Trophoblast cell (in vitro differentiated cells and primary cell): ENCODE results near the gene SLC10A4.

Source experiments
- DNase-seq, 2 donors: peaks; one replicate each; pipeline ENCODE4 v3.0.0-alpha.2; 2016
- H2AFZ ChIP-seq: 2 replicates; pipeline ENCODE4 v1.6.1; 2013; ENCODE audit warnings: low read length, moderate library complexity, mild to moderate bottlenecking; ENCODE audit not compliant: insufficient read depth, poor library complexity
- H2AK5ac ChIP-seq: 2 replicates; pipeline ENCODE4 v1.6.1; 2013; ENCODE audit warnings: mild to moderate bottlenecking, low read length
- H2BK120ac ChIP-seq: 2 replicates; pipeline ENCODE4 v1.6.1; 2013; ENCODE audit warnings: low read length, mild to moderate bottlenecking, moderate library complexity; ENCODE audit not compliant: insufficient read depth, poor library complexity
- H2BK12ac ChIP-seq: 2 replicates; pipeline ENCODE4 v1.6.1; 2013; ENCODE audit warnings: mild to moderate bottlenecking, low read length, moderate library complexity
- H2BK5ac ChIP-seq: 2 replicates; pipeline ENCODE4 v1.6.1; 2013; ENCODE audit warnings: low read length, low read depth, moderate library complexity, mild to moderate bottlenecking; ENCODE audit not compliant: poor library complexity
- H3K14ac ChIP-seq: 2 replicates; pipeline ENCODE4 v1.6.1; 2013; ENCODE audit warnings: mild to moderate bottlenecking, low read length
- H3K18ac ChIP-seq: 2 replicates; pipeline ENCODE4 v1.6.1; 2013; ENCODE audit warnings: mild to moderate bottlenecking, low read length
- H3K23ac ChIP-seq: 2 replicates; pipeline ENCODE4 v1.6.1; 2013; ENCODE audit warnings: low read length
- H3K27ac ChIP-seq: 2 replicates; pipeline ENCODE4 v1.5.1; 2013; ENCODE audit warnings: low read depth, mild to moderate bottlenecking, inconsistent platforms, low read length, moderate library complexity
- H3K27me3 ChIP-seq: 2 replicates; pipeline ENCODE4 v1.6.1; 2013; ENCODE audit warnings: inconsistent platforms, mild to moderate bottlenecking, low read length, moderate library complexity; ENCODE audit not compliant: insufficient read depth
- H3K36me3 ChIP-seq, 2 experiments: 1 replicate in 1 of 2; 2 replicates in 1 of 2; pipeline ENCODE4 v1.6.1; 2013; ENCODE audit warnings: low read length in 2 of 2, mild to moderate bottlenecking in 2 of 2, moderate library complexity in 1 of 2; ENCODE audit not compliant: insufficient read depth in 2 of 2, control insufficient read depth in 1 of 2
- H3K4ac ChIP-seq: 2 replicates; pipeline ENCODE4 v1.6.1; 2013; ENCODE audit warnings: low read depth, mild to moderate bottlenecking, low read length, moderate library complexity
- H3K4me1 ChIP-seq, 2 experiments: 1 replicate in 1 of 2; 2 replicates in 1 of 2; pipeline ENCODE4 v1.6.1; 2013; ENCODE audit warnings: low read length in 2 of 2, mild to moderate bottlenecking in 2 of 2, moderate library complexity in 1 of 2; ENCODE audit not compliant: insufficient read depth in 2 of 2, control insufficient read depth in 1 of 2
- H3K4me2 ChIP-seq: 2 replicates; pipeline ENCODE4 v1.6.1; 2013; ENCODE audit warnings: inconsistent platforms, mild to moderate bottlenecking, low read length, moderate library complexity
- H3K4me3 ChIP-seq: 2 replicates; pipeline ENCODE4 v1.5.1; 2013; ENCODE audit warnings: mild to moderate bottlenecking, low read depth, low read length, inconsistent platforms
- H3K79me1 ChIP-seq: one replicate; pipeline ENCODE4 v1.6.1; 2013; ENCODE audit warnings: low read length
- H3K79me2 ChIP-seq: 2 replicates; pipeline ENCODE4 v1.6.1; 2013; ENCODE audit warnings: low read length, mild to moderate bottlenecking; ENCODE audit not compliant: control insufficient read depth, insufficient read depth, poor library complexity
- H3K9ac ChIP-seq: 2 replicates; pipeline ENCODE4 v1.6.1; 2013; ENCODE audit warnings: mild to moderate bottlenecking, low read length
- H3K9me3 ChIP-seq: 2 replicates; pipeline ENCODE4 v1.6.1; 2013; ENCODE audit warnings: low read depth, mild to moderate bottlenecking, control low read depth, inconsistent platforms, low read length; ENCODE audit not compliant: insufficient read depth
- H4K12ac ChIP-seq: 2 replicates; pipeline ENCODE4 v1.6.1; 2013; ENCODE audit warnings: low read depth, mild to moderate bottlenecking, low read length, moderate library complexity
- H4K8ac ChIP-seq: 2 replicates; pipeline ENCODE4 v1.6.1; 2013; ENCODE audit warnings: low read depth, mild to moderate bottlenecking, low read length, moderate library complexity
- H4K91ac ChIP-seq: one replicate; pipeline ENCODE4 v1.6.1; 2013; ENCODE audit warnings: low read depth, mild to moderate bottlenecking, low read length, moderate library complexity

Gene SLC10A4

DNA sequence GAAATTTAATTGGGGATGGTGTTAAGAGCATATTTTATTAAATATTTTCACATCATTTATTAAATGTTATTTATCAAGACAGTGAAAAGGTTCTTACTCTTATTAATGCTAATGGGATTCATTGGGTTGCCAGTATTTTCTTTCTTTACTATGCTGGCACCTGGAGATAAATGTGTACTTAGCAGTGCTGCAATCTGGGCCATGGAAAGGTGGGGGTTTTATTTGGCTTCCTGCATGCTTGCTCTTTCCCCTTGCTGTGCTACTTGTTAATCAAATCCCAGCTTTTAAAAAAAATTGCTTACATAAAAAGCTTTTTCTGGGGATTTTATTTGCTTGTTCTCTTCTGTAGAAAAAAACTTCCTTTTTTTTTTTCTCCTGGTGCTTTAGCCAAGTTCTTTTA lies 55.2 kb downstream of the SLC10A4 start:
- no peak overlapping the region for H3K4me3 ChIP-seq
- DNase-seq, result no peak
- no peaks in the 10 kb centered on the region for H3K4me1 ChIP-seq
- H4K12ac ChIP-seq, result no peak overlapping the region
- no peak overlapping the region for H2BK12ac ChIP-seq
- no peak overlapping the region for H3K4ac ChIP-seq
- no peak overlapping the region for H2BK120ac ChIP-seq
- no peak overlapping the region for H2AK5ac ChIP-seq
- no peak overlapping the region for H3K9ac ChIP-seq
- no peak overlapping the region for H3K18ac ChIP-seq
- no peaks in the 10 kb centered on the region for H3K79me2 ChIP-seq
- H3K27me3 ChIP-seq, result no peaks in the 10 kb centered on the region
- no peak overlapping the region for H2AFZ ChIP-seq
- H3K27ac ChIP-seq, result no peak overlapping the region
- no peak overlapping the region for H2BK5ac ChIP-seq
- no peak overlapping the region for H4K91ac ChIP-seq
- H3K79me1 ChIP-seq, result no peaks in the 10 kb centered on the region
- H3K23ac ChIP-seq, result no peak overlapping the region
- H3K9me3 ChIP-seq, result no peaks in the 10 kb centered on the region
- no peak overlapping the region for H3K14ac ChIP-seq
- peaks cover 9 to 13% of the 10 kb centered on the region in 2 experiments for H3K36me3 ChIP-seq
- H4K8ac ChIP-seq, result no peak overlapping the region
- no peak overlapping the region for H3K4me2 ChIP-seq
